ENCODE measurements around the gene DNAAF5. TPM values are rescaled to one million over a fixed set of nuclear protein-coding genes. Genes with fewer than 3 reads are reported as not detected.

DNAAF5 gene
- total RNA-seq, 1 donor from 2014 or later = 30.7 TPM

- H3K4me1 Mint-ChIP-seq (ENCODE audit: unreplicated experiment) = peaks cover 12% of the 10 kb centered on the region
- no peak for DNase-seq (ENCODE audit: low spot score)
- H3K27ac Mint-ChIP-seq (ENCODE audit: unreplicated experiment) = no peak overlapping the region
- peaks cover 22% of the 10 kb centered on the region for H3K27me3 Mint-ChIP-seq (ENCODE audit: unreplicated experiment)
- no peak overlapping the region for H3K4me3 Mint-ChIP-seq (ENCODE audit: unreplicated experiment)
- peaks cover 36% of the 10 kb centered on the region for H3K36me3 Mint-ChIP-seq (ENCODE audit: low read depth, unreplicated experiment)
- TF ChIP-seq CTCF (IDR thresholded peaks at IDR 0.05; ENCODE audit: unreplicated experiment) = no peak
- H3K9me3 Mint-ChIP-seq (ENCODE audit: unreplicated experiment) = no peaks in the 10 kb centered on the region
Observed at GRCh38 chr7:726854-727103, 280 bp downstream of the DNAAF5 start.

- no peak for TF ChIP-seq CTCF (IDR thresholded peaks at IDR 0.05; ENCODE audit: unreplicated experiment)
- no peaks in the 10 kb centered on the region for H3K9me3 Mint-ChIP-seq (ENCODE audit: unreplicated experiment)
- H3K4me3 Mint-ChIP-seq (ENCODE audit: unreplicated experiment) = peak within 1 kb of the TSS; percentile 96
- H3K36me3 Mint-ChIP-seq (ENCODE audit: low read depth, unreplicated experiment) = peaks cover 34% of the 10 kb centered on the region
- DNase-seq (ENCODE audit: low spot score) = no peak
- H3K27ac Mint-ChIP-seq (ENCODE audit: unreplicated experiment) = peak within 1 kb of the TSS; percentile 84
- H3K27me3 Mint-ChIP-seq (ENCODE audit: unreplicated experiment) = peaks cover 22% of the 10 kb centered on the region
- peaks cover 12% of the 10 kb centered on the region for H3K4me1 Mint-ChIP-seq (ENCODE audit: unreplicated experiment)
Observed at GRCh38 chr7:727104-727805, 756 bp downstream of the DNAAF5 start, which contains the start of gene PRKAR1B. PRKAR1B (minus strand) TSS chr7:727281; CDS start chr7:711505, 15,776 bp downstream.

GRCh38 chr7:727806-728460 is 1.4 kb downstream of the DNAAF5 start:
- DNase-seq (ENCODE audit: low spot score) = no peak
- Mint-ChIP-seq H3K4me1 (ENCODE audit: unreplicated experiment) (peaks cover 12% of the 10 kb centered on the region), H3K27me3 (ENCODE audit: unreplicated experiment) (peaks cover 22% of the 10 kb centered on the region), H3K9me3 (ENCODE audit: unreplicated experiment) (no peaks in the 10 kb centered on the region), H3K27ac (ENCODE audit: unreplicated experiment) (peak overlapping the region; percentile 84), H3K4me3 (ENCODE audit: unreplicated experiment) (peak overlapping the region; percentile 96), H3K36me3 (ENCODE audit: low read depth, unreplicated experiment) (peaks cover 29% of the 10 kb centered on the region)
- TF ChIP-seq CTCF (IDR thresholded peaks at IDR 0.05; ENCODE audit: unreplicated experiment) = no peak

- peaks cover 27% of the 10 kb centered on the region for H3K36me3 Mint-ChIP-seq (ENCODE audit: low read depth, unreplicated experiment)
- TF ChIP-seq CTCF (IDR thresholded peaks at IDR 0.05; ENCODE audit: unreplicated experiment) = no peak
Observed at GRCh38 chr7:728602-729001, 2.1 kb downstream of the DNAAF5 start.

More at GRCh38 chr7:728602-729001, 2.1 kb downstream of the DNAAF5 start:
- Mint-ChIP-seq H3K4me1 (ENCODE audit: unreplicated experiment) (peaks cover 12% of the 10 kb centered on the region), H3K4me3 (ENCODE audit: unreplicated experiment) (no peak overlapping the region), H3K9me3 (ENCODE audit: unreplicated experiment) (no peaks in the 10 kb centered on the region), H3K27me3 (ENCODE audit: unreplicated experiment) (peaks cover 21% of the 10 kb centered on the region), H3K27ac (ENCODE audit: unreplicated experiment) (no peak overlapping the region)
- DNase-seq (ENCODE audit: low spot score) = no peak

Measured in endothelial cell (in vitro differentiated cells).